Lower leg skin (tissue), 3 donors: Measurements from ENCODE around the gene AMER2.

Experiments
- CTCF ChIP-seq, 3 donors: fragments of 450-650 bp; IDR thresholded peaks; one replicate each; pipeline ENCODE4 v1.5.1; 2016; ENCODE audit warnings: antibody characterized with exemption in 3 of 3, mild to moderate bottlenecking in 3 of 3, moderate library complexity in 2 of 3
- POLR2A ChIP-seq, 2 donors: fragments of 450-650 bp; IDR thresholded peaks; one replicate each; pipeline ENCODE4 v1.6.1; 2016 to 2017; ENCODE audit warnings: antibody characterized with exemption in 2 of 2, mild to moderate bottlenecking in 1 of 2, moderate library complexity in 1 of 2

GRCh38 chr13:25130944-25131343 lies 41.1 kb downstream of the AMER2 start:
- TF ChIP-seq CTCF (IDR thresholded peaks at IDR 0.05) (no peak), POLR2A (IDR thresholded peaks at IDR 0.05) (no peak)
